Hepatocyte (in vitro differentiated cells): ENCODE measurements around the gene TSTD2. TPM values are rescaled to one million over a fixed set of nuclear protein-coding genes. Genes with fewer than 3 reads are reported as not detected.
"Not testable (repeated sequence)": the region's sequence is repeated elsewhere in the genome, so short reads cannot be mapped to it uniquely, and the experiment has no call there.

ENCODE experiments used
- DNase-seq: peaks from one replicate; pipeline ENCODE4 v3.0.0-alpha.2; 2016; ENCODE audit warnings: low spot score
- H2AFZ ChIP-seq: fragments of 200-600 bp; sonication (generic); 2 replicates; pipeline ENCODE4 v1.6.0; 2016; ENCODE audit warnings: antibody characterized with exemption, mild to moderate bottlenecking
- H3K27ac ChIP-seq: fragments of 200-600 bp; sonication (generic); 2 replicates; pipeline ENCODE4 v1.5.1; 2016; ENCODE audit warnings: mild to moderate bottlenecking
- H3K27me3 ChIP-seq: fragments of 200-600 bp; sonication (generic); 2 replicates; pipeline ENCODE4 v1.6.1; 2016
- H3K36me3 ChIP-seq: fragments of 200-600 bp; sonication (generic); replicated peaks from 2 replicates; pipeline ENCODE4 v1.5.1; 2016; ENCODE audit warnings: low read depth; ENCODE audit not compliant: insufficient read depth
- H3K4me1 ChIP-seq: fragments of 200-600 bp; sonication (generic); 2 replicates; pipeline ENCODE4 v1.5.1; 2016; ENCODE audit warnings: mild to moderate bottlenecking, moderate library complexity; ENCODE audit not compliant: insufficient read depth
- H3K4me2 ChIP-seq: fragments of 200-600 bp; sonication (generic); 2 replicates; pipeline ENCODE4 v1.6.0; 2016
- H3K4me3 ChIP-seq: fragments of 200-600 bp; sonication (generic); 2 replicates; pipeline ENCODE4 v1.5.1; 2016; ENCODE audit warnings: mild to moderate bottlenecking
- H3K79me2 ChIP-seq: fragments of 200-600 bp; sonication (generic); 2 replicates; pipeline ENCODE4 v1.6.0; 2017; ENCODE audit warnings: mild to moderate bottlenecking
- H3K9me2 ChIP-seq: fragments of 200-600 bp; sonication (generic); replicated peaks from 2 replicates; pipeline ENCODE4 v1.6.0; 2017; ENCODE audit warnings: mild to moderate bottlenecking; ENCODE audit not compliant: insufficient read depth
- H3K9me3 ChIP-seq: fragments of 200-600 bp; sonication (generic); 2 replicates; pipeline ENCODE4 v1.5.1; 2016; ENCODE audit warnings: low read depth, mild to moderate bottlenecking
- H4K20me1 ChIP-seq: fragments of 200-600 bp; sonication (generic); 2 replicates; pipeline ENCODE4 v1.6.0; 2016; ENCODE audit warnings: mild to moderate bottlenecking; ENCODE audit not compliant: insufficient read depth, poor library complexity, severe bottlenecking
- EZH2 ChIP-seq: fragments of 200-600 bp; sonication (generic); IDR thresholded peaks from 2 replicates; pipeline ENCODE4 v1.6.1; 2016; ENCODE audit warnings: antibody characterized with exemption, mild to moderate bottlenecking, borderline replicate concordance
- EZH2phosphoT487 ChIP-seq: fragments of 200-600 bp; sonication (generic); IDR thresholded peaks from one replicate; pipeline ENCODE4 v1.6.1; 2018; ENCODE audit warnings: antibody characterized with exemption, mild to moderate bottlenecking, low read depth, moderate library complexity; ENCODE audit not compliant: unreplicated experiment, severe bottlenecking
- WGBS: methylation state at CpG from one replicate; pipeline ENCODE4 v1.1.6; 2016; ENCODE audit warnings: low lambda C conversion rate; ENCODE audit errors: missing lambda C conversion rate; 5-methylcytosine and 5-hydroxymethylcytosine counted together
- polyA plus RNA-seq: library from polyadenylated mRNA; unstranded; fragments of >200 nt; fragmentation: Nextera tagmentation; extraction: Ambion mirVana; gene quantifications from 2 replicates; pipeline ENCODE4 v1.2.1, GENCODE V29; 2016
- total RNA-seq: library from RNA; depleted of rRNA; stranded (reverse); fragments of >200 nt; gene quantifications from 2 replicates; pipeline ENCODE4 v1.2.3, GENCODE V29; 2014
- TF ChIP-seq, protein P1 (sequence below): fragments of 200-600 bp; sonication (generic); IDR thresholded peaks from 2 replicates; pipeline ENCODE4 v1.5.1; 2016; ENCODE audit warnings: antibody characterized with exemption, mild to moderate bottlenecking; ENCODE audit not compliant: poor library complexity

Gene TSTD2
- total and polyA plus RNA-seq, 2 experiments from 2014 or later = 4.3 to 19.0 TPM

DNA sequence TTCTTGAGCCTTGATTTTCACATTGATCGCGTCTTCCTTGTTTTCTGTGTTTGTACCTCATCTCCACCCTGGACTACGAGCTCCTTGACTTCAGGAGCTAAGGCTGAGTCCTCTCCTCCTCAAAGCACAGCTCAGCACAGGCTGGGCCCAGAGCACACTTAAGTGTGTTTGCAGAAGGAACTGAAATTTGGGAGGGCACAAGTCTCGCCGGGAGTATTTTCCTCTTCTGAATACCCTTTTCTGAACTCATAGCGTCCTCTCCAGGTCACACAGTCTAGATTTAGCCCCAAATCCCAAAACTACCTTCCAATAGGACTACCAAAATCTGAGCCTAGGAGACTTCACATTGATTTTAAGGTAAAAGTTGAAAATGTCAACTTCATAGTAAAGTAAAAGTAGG, 41.6 kb downstream of the TSTD2 start:
- Histone ChIP-seq H3K4me2 (no peak overlapping the region), H3K4me3 (no peak overlapping the region), H2AFZ (no peak overlapping the region), H3K36me3 (no peaks in the 10 kb centered on the region), H3K9me3 (no peaks in the 10 kb centered on the region), H3K4me1 (no peaks in the 10 kb centered on the region), H3K79me2 (no peaks in the 10 kb centered on the region), H4K20me1 (no peaks in the 10 kb centered on the region), H3K27ac (no peak overlapping the region), H3K9me2 (no peaks in the 10 kb centered on the region), H3K27me3 (no peaks in the 10 kb centered on the region)
- 92% methylated on average over 6 of the region's 6 CpGs for WGBS
- TF ChIP-seq EZH2phosphoT487 (no peak), EZH2 (no peak)
- TF ChIP-seq, protein P1, sequence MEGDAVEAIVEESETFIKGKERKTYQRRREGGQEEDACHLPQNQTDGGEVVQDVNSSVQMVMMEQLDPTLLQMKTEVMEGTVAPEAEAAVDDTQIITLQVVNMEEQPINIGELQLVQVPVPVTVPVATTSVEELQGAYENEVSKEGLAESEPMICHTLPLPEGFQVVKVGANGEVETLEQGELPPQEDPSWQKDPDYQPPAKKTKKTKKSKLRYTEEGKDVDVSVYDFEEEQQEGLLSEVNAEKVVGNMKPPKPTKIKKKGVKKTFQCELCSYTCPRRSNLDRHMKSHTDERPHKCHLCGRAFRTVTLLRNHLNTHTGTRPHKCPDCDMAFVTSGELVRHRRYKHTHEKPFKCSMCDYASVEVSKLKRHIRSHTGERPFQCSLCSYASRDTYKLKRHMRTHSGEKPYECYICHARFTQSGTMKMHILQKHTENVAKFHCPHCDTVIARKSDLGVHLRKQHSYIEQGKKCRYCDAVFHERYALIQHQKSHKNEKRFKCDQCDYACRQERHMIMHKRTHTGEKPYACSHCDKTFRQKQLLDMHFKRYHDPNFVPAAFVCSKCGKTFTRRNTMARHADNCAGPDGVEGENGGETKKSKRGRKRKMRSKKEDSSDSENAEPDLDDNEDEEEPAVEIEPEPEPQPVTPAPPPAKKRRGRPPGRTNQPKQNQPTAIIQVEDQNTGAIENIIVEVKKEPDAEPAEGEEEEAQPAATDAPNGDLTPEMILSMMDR = no peak
- no peak for DNase-seq

DNA sequence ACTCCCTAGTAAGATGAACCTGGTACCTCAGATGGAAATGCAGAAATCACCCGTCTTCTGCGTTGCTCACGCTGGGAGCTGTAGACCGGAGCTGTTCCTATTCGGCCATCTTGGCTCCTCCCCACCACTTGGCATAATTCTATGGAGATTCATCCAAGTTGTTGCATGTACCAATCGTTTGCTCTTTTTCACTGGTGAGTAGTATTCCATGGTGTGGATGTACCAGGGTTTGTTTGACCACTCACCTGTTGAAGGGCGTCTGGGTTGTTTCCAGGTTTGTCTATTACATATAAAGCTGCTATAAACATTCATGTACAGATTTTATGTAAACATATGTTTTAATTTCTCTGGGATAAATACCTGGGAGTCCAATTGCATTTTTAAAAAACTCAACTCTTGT, 46.3 kb downstream of the TSTD2 start:
- not testable (repeated sequence) for H2AFZ ChIP-seq, H3K4me1 ChIP-seq, H3K4me2 ChIP-seq, H3K27me3 ChIP-seq, H3K9me3 ChIP-seq, H3K79me2 ChIP-seq, H3K27ac ChIP-seq, DNase-seq, H3K9me2 ChIP-seq, H3K36me3 ChIP-seq, H3K4me3 ChIP-seq, H4K20me1 ChIP-seq
- WGBS = 95% methylated on average over 7 of the region's 7 CpGs

DNA sequence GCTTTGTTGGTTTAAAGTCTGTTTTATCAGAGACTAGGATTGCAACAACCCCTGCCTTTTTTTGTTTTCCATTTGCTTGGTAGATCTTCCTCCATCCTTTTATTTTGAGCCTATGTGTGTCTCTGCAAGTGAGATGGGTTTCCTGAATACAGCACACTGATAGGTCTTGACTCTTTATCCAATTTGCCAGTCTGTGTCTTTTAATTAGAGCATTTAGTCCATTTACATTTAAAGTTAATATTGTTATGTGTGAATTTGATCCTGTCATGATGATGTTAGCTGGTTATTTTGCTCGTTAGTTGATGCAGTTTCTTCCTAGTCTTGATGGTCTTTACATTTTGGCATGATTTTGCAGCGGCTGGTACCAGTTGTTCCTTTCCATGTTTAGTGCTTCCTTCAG, 48.4 kb downstream of the TSTD2 start:
- not testable (repeated sequence) for H3K27ac ChIP-seq, H3K36me3 ChIP-seq, H3K9me2 ChIP-seq, H2AFZ ChIP-seq, H3K27me3 ChIP-seq, H3K9me3 ChIP-seq, H3K79me2 ChIP-seq, H3K4me1 ChIP-seq, H3K4me3 ChIP-seq, H4K20me1 ChIP-seq, DNase-seq, H3K4me2 ChIP-seq
- 92% methylated on average over 2 of the region's 2 CpGs for WGBS

DNA sequence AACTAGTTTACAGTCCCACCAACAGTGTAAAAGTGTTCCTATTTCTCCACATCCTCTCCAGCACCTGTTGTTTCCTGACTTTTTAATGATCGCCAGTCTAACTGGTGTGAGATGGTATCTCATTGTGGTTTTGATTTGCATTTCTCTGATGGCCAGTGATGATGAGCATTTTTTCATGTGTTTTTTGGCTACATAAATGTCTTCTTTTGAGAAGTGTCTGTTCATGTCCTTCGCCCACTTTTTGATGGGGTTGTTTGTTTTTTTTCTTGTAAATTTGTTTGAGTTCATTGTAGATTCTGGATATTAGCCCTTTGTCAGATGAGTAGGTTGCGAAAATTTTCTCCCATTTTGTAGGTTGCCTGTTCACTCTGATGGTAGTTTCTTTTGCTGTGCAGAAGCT, 51.6 kb downstream of the TSTD2 start:
- not testable (repeated sequence) for H2AFZ ChIP-seq, H3K9me3 ChIP-seq, H3K27ac ChIP-seq, DNase-seq, H3K4me3 ChIP-seq, H4K20me1 ChIP-seq, H3K9me2 ChIP-seq, H3K4me1 ChIP-seq, H3K4me2 ChIP-seq, H3K79me2 ChIP-seq, H3K27me3 ChIP-seq, H3K36me3 ChIP-seq
- WGBS = 94% methylated on average over 2 of the region's 3 CpGs

DNA sequence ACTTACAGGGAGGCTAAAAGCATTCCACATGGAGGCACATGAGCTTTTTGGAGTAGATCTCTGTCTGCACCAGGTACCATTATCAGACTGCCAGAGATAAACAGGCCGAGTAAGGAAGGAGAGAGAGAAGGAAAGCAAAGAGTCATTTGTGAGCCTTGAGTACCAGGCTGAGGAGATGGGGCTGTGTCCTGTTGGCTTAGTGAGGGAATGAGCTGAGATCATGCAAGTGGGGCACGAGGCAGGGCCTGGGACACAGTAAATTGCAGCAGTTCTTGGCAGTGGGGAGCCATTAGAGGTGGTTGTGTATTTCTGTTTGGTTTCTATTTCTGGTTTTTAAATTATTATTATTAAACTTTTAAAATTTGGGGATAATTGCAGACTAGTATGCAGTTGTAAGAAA, 53.3 kb downstream of the TSTD2 start:
- 54% methylated on average over 2 of the region's 2 CpGs for WGBS
- no peaks in the 10 kb centered on the region for H4K20me1 ChIP-seq
- TF ChIP-seq EZH2 = no peak
- TF ChIP-seq EZH2phosphoT487 = no peak
- TF ChIP-seq, protein P1 = no peak
- H3K36me3 ChIP-seq = no peaks in the 10 kb centered on the region
- no peaks in the 10 kb centered on the region for H3K79me2 ChIP-seq
- no peak overlapping the region for H2AFZ ChIP-seq
- H3K4me3 ChIP-seq = no peak overlapping the region
- H3K27me3 ChIP-seq = no peaks in the 10 kb centered on the region
- DNase-seq = no peak
- no peaks in the 10 kb centered on the region for H3K9me2 ChIP-seq
- no peak overlapping the region for H3K4me2 ChIP-seq
- H3K27ac ChIP-seq = no peak overlapping the region
- H3K9me3 ChIP-seq = no peaks in the 10 kb centered on the region
- no peaks in the 10 kb centered on the region for H3K4me1 ChIP-seq
